Adrenal gland (tissue), 5 donors: ENCODE results near the gene DNAH8.

Source experiments
- CTCF ChIP-seq, 6 experiments: fragments of 450-650 bp in 4 of 6; fragments of 200-600 bp in 2 of 6; sonication (generic) in 1 of 6; IDR thresholded peaks; 1 replicate in 5 of 6; 2 replicates in 1 of 6; pipeline versions ENCODE4 v1.5.1 to v1.8.0; 2016 to 2021; ENCODE audit warnings: antibody characterized with exemption in 6 of 6, mild to moderate bottlenecking in 2 of 6, moderate library complexity in 1 of 6
- POLR2A ChIP-seq, 2 donors: fragments of 450-650 bp; IDR thresholded peaks; one replicate each; pipeline ENCODE4 v1.6.1; 2017; ENCODE audit warnings: antibody characterized with exemption in 2 of 2, mild to moderate bottlenecking in 2 of 2, moderate library complexity in 1 of 2
- donor health status: DM: no; HTN: no; CAD: no.

DNA sequence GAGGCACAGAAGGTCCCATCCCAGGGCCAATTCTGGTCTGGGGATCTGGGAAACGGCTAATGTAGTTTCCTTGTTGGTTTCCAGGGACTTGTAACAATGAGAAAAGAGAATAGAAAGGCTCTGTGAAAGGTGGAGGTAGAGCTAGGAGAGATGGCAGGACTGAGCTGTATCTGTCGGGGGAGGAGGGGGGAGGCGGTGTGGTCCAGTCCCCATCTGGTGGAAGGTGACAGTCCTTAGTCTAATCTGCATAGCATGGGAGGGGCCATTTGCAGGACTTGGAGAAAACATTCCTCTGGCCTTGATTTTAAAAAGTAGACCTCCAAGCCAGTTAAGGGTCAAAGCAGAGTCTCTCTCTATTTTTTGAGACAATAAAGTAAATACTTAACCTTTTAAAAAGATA, 137.1 kb downstream of the DNAH8 start:
- TF ChIP-seq CTCF (IDR thresholded peaks at IDR 0.05) (no peak), POLR2A (IDR thresholded peaks at IDR 0.05) (no peak)
